GM23248 (cell line): ENCODE data around the gene GRP.

Experiments
- EZH2 ChIP-seq: fragments of 200-600 bp; sonication (generic); IDR thresholded peaks from 2 replicates; pipeline ENCODE4 v1.6.1; 2018; ENCODE audit warnings: antibody characterized with exemption, mild to moderate bottlenecking; ENCODE audit not compliant: insufficient read depth, poor library complexity, severe bottlenecking
- EZH2phosphoT487 ChIP-seq: fragments of 200-600 bp; sonication (generic); IDR thresholded peaks from 2 replicates; pipeline ENCODE4 v1.6.1; 2018; ENCODE audit warnings: antibody characterized with exemption, moderate library complexity, mild to moderate bottlenecking, low read depth; ENCODE audit not compliant: insufficient read depth

GRCh38 chr18:59222341-59222740 lies 2.4 kb downstream of the GRP start:
- TF ChIP-seq EZH2phosphoT487 (no peak), EZH2 (no peak)
